Lower leg skin (tissue), 4 donors: ENCODE data around the gene ZDHHC14. TPM values are rescaled to one million over a fixed set of nuclear protein-coding genes. Genes with fewer than 3 reads are reported as not detected.

Experiments
- DNase-seq, 2 donors: peaks; one replicate each; pipeline ENCODE4 v3.0.0-alpha.2; 2019; ENCODE audit warnings: low spot score in 2 of 2
- H3K4me3 ChIP-seq: fragments of 200-600 bp; sonication (generic); 2 replicates; pipeline ENCODE4 v1.5.1; 2017; ENCODE audit warnings: mild to moderate bottlenecking, low read depth; ENCODE audit not compliant: poor library complexity, severe bottlenecking
- CTCF ChIP-seq, 3 donors: fragments of 450-650 bp; IDR thresholded peaks; one replicate each; pipeline ENCODE4 v1.5.1; 2016; ENCODE audit warnings: antibody characterized with exemption in 3 of 3, mild to moderate bottlenecking in 3 of 3, moderate library complexity in 2 of 3
- POLR2A ChIP-seq, 2 donors: fragments of 450-650 bp; IDR thresholded peaks; one replicate each; pipeline ENCODE4 v1.6.1; 2016 to 2017; ENCODE audit warnings: antibody characterized with exemption in 2 of 2, mild to moderate bottlenecking in 1 of 2, moderate library complexity in 1 of 2
- WGBS, 2 donors: methylation state at CpG; one replicate each; pipeline ENCODE4 v1.1.5; 2018; 5-methylcytosine and 5-hydroxymethylcytosine counted together
- intact Hi-C: fragments of 100-400 bp; cut with DNase I; formaldehyde crosslinking; loops from one replicate; pipeline ENCODE4 v1.15.0; 2023; ENCODE audit warnings: low total_unique reads
- total RNA-seq, 4 donors: library from RNA; depleted of rRNA; stranded (reverse); fragments of >200 nt; gene quantifications; one replicate each; pipeline ENCODE4 v1.1.0, GENCODE V29; 2016

The ZDHHC14 gene
- total RNA-seq, 4 donors from 2014 or later: 4.5 to 8.3 (median 6.1) TPM

GRCh38 chr6:157552081-157552747 lies 171.2 kb downstream of the ZDHHC14 start:
- no peak for TF ChIP-seq CTCF (IDR thresholded peaks at IDR 0.05)
- TF ChIP-seq POLR2A (IDR thresholded peaks at IDR 0.05): no peak
- 85 to 89% methylated on average over 9 of the region's 9 CpGs for WGBS, 2 donors
- intact Hi-C loops: no loop called here
- DNase-seq: peak in 1 of 2 donors; percentile 40
- H3K4me3 ChIP-seq: no peak overlapping the region

GRCh38 chr6:157552820-157553485 lies 172.0 kb downstream of the ZDHHC14 start:
- DNase-seq: peak in 1 of 2 donors; percentile 48

GRCh38 chr6:157554747-157555146 lies 173.8 kb downstream of the ZDHHC14 start:
- DNase-seq: peak in 1 of 2 donors; percentile 50
- 95 to 100% methylated on average over 2 of the region's 2 CpGs for whole genome bisulfite sequencing, 2 donors
- H3K4me3 ChIP-seq: no peak overlapping the region
- intact Hi-C loops: no loop called here
- TF ChIP-seq POLR2A (IDR thresholded peaks at IDR 0.05) (no peak), CTCF (IDR thresholded peaks at IDR 0.05) (no peak)

More at GRCh38 chr6:157552820-157553485, 172.0 kb downstream of the ZDHHC14 start:
- intact Hi-C loops: no loop called here
- H3K4me3 ChIP-seq: no peak overlapping the region
- 83 to 88% methylated on average over 5 of the region's 5 CpGs for WGBS, 2 donors
- TF ChIP-seq POLR2A (IDR thresholded peaks at IDR 0.05): no peak
- TF ChIP-seq CTCF (IDR thresholded peaks at IDR 0.05): no peak

GRCh38 chr6:157555455-157556143 lies 174.6 kb downstream of the ZDHHC14 start:
- intact Hi-C loops: no loop called here
- H3K4me3 ChIP-seq: no peak overlapping the region
- 91 to 94% methylated on average over 16 of the region's 16 CpGs for WGBS, 2 donors
- DNase-seq: peak in 1 of 2 donors; percentile 70
- TF ChIP-seq POLR2A (IDR thresholded peaks at IDR 0.05) (no peak), CTCF (IDR thresholded peaks at IDR 0.05) (no peak)

GRCh38 chr6:157556144-157556645 lies 175.2 kb downstream of the ZDHHC14 start:
- peak in 1 of 2 donors; percentile 36 for DNase-seq
- no peak for TF ChIP-seq CTCF (IDR thresholded peaks at IDR 0.05)
- TF ChIP-seq POLR2A (IDR thresholded peaks at IDR 0.05): no peak
- 85 to 88% methylated on average over 15 of the region's 15 CpGs for WGBS, 2 donors
- H3K4me3 ChIP-seq: no peak overlapping the region
- intact Hi-C loops: no loop called here
